AG04450 (cell line): ENCODE measurements around the gene MBNL1. TPM values are rescaled to one million over a fixed set of nuclear protein-coding genes. Genes with fewer than 3 reads are reported as not detected.

ENCODE experiments used
- CTCF ChIA-PET: fragments of 300-600, 350-600 bp; formaldehyde crosslinking; extraction: SDS; loops from one replicate; lab custom pipeline; 2022; ENCODE audit warnings: antibody characterized with exemption, inconsistent platforms; lab: Charles Lee
- POLR2A ChIA-PET: fragments of 350-600 bp; formaldehyde crosslinking; extraction: SDS; loops from one replicate; lab custom pipeline; 2021; ENCODE audit warnings: antibody characterized with exemption, inconsistent platforms; lab: Yijun Ruan, JAX
- DNase-seq: peaks from one replicate; pipeline ENCODE4 v3.0.0-alpha.2; 2011; ENCODE audit warnings: low read depth, low spot score
- H3K27ac ChIP-seq: one replicate; pipeline ENCODE4 v1.5.1; 2012; ENCODE audit warnings: low read depth, low read length, control low read depth
- H3K27me3 ChIP-seq: one replicate; pipeline ENCODE4 v1.6.0; 2012; ENCODE audit warnings: low read length; ENCODE audit not compliant: control insufficient read depth, insufficient read depth
- H3K4me3 ChIP-seq: 2 replicates; pipeline ENCODE4 v1.5.1; 2011; ENCODE audit warnings: mild to moderate bottlenecking, low read depth, low read length, control low read depth
- H3K9me3 ChIP-seq: 2 replicates; pipeline ENCODE4 v1.5.1; 2012; ENCODE audit warnings: low read length; ENCODE audit not compliant: control insufficient read depth, insufficient read depth
- polyA plus RNA-seq: library from polyadenylated mRNA; depleted of rRNA; stranded (reverse); fragments of >200 nt; gene quantifications from 2 replicates; pipeline ENCODE4 v1.2.3, GENCODE V29; 2011
- TF ChIP-seq, protein P1 (sequence below): IDR thresholded peaks from 2 replicates; pipeline ENCODE4 v1.5.1; 2011; ENCODE audit warnings: low read depth, low read length, control low read depth, inconsistent platforms

Gene MBNL1
- polyA plus RNA-seq, 1 experiment: 92.1 TPM

DNA sequence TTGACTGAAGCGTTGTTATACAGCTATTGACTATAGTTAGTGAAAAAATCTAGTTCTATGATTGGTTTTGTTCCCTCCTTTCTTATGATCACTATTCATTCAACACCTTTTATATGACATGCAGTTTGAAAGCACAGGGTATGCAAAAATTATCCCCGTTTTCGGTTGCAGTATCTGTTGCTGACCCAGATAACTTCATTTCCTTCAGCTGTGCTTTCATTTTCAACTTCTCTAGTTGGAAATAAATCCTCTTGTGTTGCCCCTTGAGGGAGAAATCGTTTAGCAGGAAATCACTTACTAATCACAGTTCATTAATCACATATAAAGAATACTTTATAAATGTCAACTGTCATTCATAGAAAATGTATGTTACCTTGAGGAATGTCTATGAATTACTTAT lies 55.1 kb downstream of the MBNL1 start:
- TF ChIP-seq, protein P1, sequence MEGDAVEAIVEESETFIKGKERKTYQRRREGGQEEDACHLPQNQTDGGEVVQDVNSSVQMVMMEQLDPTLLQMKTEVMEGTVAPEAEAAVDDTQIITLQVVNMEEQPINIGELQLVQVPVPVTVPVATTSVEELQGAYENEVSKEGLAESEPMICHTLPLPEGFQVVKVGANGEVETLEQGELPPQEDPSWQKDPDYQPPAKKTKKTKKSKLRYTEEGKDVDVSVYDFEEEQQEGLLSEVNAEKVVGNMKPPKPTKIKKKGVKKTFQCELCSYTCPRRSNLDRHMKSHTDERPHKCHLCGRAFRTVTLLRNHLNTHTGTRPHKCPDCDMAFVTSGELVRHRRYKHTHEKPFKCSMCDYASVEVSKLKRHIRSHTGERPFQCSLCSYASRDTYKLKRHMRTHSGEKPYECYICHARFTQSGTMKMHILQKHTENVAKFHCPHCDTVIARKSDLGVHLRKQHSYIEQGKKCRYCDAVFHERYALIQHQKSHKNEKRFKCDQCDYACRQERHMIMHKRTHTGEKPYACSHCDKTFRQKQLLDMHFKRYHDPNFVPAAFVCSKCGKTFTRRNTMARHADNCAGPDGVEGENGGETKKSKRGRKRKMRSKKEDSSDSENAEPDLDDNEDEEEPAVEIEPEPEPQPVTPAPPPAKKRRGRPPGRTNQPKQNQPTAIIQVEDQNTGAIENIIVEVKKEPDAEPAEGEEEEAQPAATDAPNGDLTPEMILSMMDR: no peak
- no peak for DNase-seq
- Histone ChIP-seq H3K9me3 (no peaks in the 10 kb centered on the region), H3K27ac (no peak overlapping the region), H3K27me3 (no peaks in the 10 kb centered on the region), H3K4me3 (no peak overlapping the region)
- POLR2A ChIA-PET: interaction anchor here (0.6 kb wide), 1 partner anchor 8 kb away, joined by 4 read pairs; no protein-coding TSS in a partner anchor
- CTCF ChIA-PET: no interaction called here

DNA sequence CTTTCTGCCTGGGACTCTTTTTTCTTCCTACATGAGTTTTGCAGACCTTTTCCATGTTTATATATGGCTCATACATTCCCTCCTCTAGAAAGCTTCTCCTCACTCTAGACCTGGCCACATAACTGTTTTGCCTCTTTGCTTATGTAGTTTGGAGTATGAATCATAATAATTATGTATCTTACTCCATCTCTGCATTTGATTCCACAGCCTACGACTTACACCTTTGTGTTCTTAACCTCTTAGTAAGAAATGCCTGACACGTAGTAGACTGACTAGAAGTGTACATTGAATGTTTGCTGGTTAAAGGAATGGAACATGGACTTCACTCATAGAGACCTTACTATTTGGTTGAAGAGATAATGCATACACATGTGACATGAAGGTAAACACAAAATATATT lies 56.4 kb downstream of the MBNL1 start:
- no peaks in the 10 kb centered on the region for H3K27me3 ChIP-seq
- TF ChIP-seq, protein P1: no peak
- POLR2A ChIA-PET: no interaction called here
- no peak overlapping the region for H3K27ac ChIP-seq
- no peaks in the 10 kb centered on the region for H3K9me3 ChIP-seq
- DNase-seq: no peak
- CTCF ChIA-PET: no interaction called here
- no peak overlapping the region for H3K4me3 ChIP-seq

DNA sequence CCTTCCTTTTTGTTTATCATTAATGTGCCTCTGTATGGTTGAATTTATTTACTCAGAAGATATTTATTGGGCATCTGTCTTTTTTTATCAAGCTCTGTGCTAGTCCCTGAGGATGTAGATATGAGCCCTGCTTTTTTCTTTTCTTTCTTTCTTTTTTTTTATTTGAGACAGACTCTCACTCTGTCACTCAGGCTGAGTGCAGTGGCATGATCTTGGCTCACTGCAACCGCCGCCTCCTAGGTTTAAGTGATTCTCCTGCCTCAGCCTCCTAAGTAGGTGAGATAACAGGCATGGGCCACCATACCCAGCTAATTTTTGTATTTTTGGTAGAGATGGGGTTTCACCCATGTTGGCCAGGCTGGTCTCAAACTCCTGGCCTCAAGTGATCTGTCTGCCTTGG lies 58.5 kb downstream of the MBNL1 start:
- H3K27me3 ChIP-seq: no peaks in the 10 kb centered on the region
- ChIA-PET POLR2A (no interaction called here), CTCF (interaction anchor here (0.6 kb wide), 1 partner anchor 79 kb away, joined by 3 read pairs; no protein-coding TSS in a partner anchor)
- H3K4me3 ChIP-seq: no peak overlapping the region
- no peaks in the 10 kb centered on the region for H3K9me3 ChIP-seq
- TF ChIP-seq, protein P1: no peak
- H3K27ac ChIP-seq: no peak overlapping the region
- DNase-seq: no peak

GRCh38 chr3:152328841-152329240 lies 60.1 kb downstream of the MBNL1 start:
- no peak overlapping the region for H3K27ac ChIP-seq
- CTCF ChIA-PET: interaction anchor here (0.6 to 1.3 kb wide), 3 partner anchors 11 to 116 kb away, joined by 3 to 5 read pairs (median 3); no protein-coding TSS in a partner anchor

DNA sequence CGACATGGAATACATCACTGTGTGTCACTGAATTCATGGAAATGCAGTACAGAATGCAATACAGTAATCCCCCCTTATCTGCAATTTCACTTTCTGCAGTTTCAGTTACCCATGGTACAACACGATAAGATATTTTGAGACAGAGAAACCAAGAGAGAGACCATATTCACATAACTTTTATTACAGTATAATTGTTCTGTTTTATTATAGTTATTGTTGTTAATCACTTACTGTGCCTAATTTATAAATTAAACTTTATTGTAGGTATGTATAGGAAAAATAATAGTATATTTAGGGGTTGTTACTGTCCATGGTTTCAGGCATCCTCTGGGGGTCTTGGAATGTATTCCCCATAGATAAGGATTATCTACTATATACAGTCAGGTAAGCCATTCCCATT lies 61.8 kb downstream of the MBNL1 start:
- no peak for DNase-seq
- Histone ChIP-seq H3K27me3 (no peaks in the 10 kb centered on the region), H3K9me3 (no peaks in the 10 kb centered on the region), H3K27ac (no peak overlapping the region), H3K4me3 (no peak overlapping the region)
- CTCF ChIA-PET: no interaction called here
- TF ChIP-seq, protein P1: no peak
- POLR2A ChIA-PET: no interaction called here

More at GRCh38 chr3:152328841-152329240, 60.1 kb downstream of the MBNL1 start:
- POLR2A ChIA-PET: interaction anchor here (1.0 kb wide), 1 partner anchor 56 kb away, joined by 4 read pairs; no protein-coding TSS in a partner anchor
- no peak overlapping the region for H3K4me3 ChIP-seq
- H3K9me3 ChIP-seq: no peaks in the 10 kb centered on the region
- H3K27me3 ChIP-seq: no peaks in the 10 kb centered on the region
- TF ChIP-seq, protein P1: no peak
- peak; percentile 59 for DNase-seq
